CD4-positive, alpha-beta T cell treated with Interferon alpha-2 for 1 hour (primary cell): ENCODE data around the gene LRRC51.
A peak's percentile ranks its signal among the peaks of the same experiment; 100 is the strongest.
"Not testable (repeated sequence)": the region's sequence is repeated elsewhere in the genome, so short reads cannot be mapped to it uniquely, and the experiment has no call there.

ENCODE experiments used
- DNase-seq, 2 donors: peaks; one replicate each; pipeline ENCODE4 v3.0.0-alpha.2; 2020 to 2022

LRRC51 gene

GRCh38 chr11:72111300-72112142, 30.9 kb downstream of the LRRC51 start:
- no peak for DNase-seq

GRCh38 chr11:72112143-72112977, 31.7 kb downstream of the LRRC51 start, which contains the start of gene ANAPC15:
Gene ANAPC15, minus strand, starts transcription at chr11:72112695. Its CDS starts 1,419 bp downstream, at chr11:72111276.
- DNase-seq: peak; percentile 99

- DNase-seq: no peak
These were observed 32.5 kb downstream of the LRRC51 start for GRCh38 chr11:72112978-72113808.

GRCh38 chr11:72114570-72114969, 33.9 kb downstream of the LRRC51 start:
- no peak for DNase-seq

GRCh38 chr11:72116019-72116755, 35.5 kb downstream of the LRRC51 start:
- no peak for DNase-seq

GRCh38 chr11:72119198-72119597, 38.5 kb downstream of the LRRC51 start:
- no peak for DNase-seq

- no peak for DNase-seq
These were observed 40.3 kb downstream of the LRRC51 start for GRCh38 chr11:72120930-72121329.

GRCh38 chr11:72122607-72123006, 42.0 kb downstream of the LRRC51 start:
- DNase-seq: no peak

- no peak for DNase-seq
These were observed 42.5 kb downstream of the LRRC51 start for GRCh38 chr11:72123117-72123653.

GRCh38 chr11:72124046-72124445, 43.4 kb downstream of the LRRC51 start:
- DNase-seq: no peak

GRCh38 chr11:72125956-72126355, 45.3 kb downstream of the LRRC51 start:
- no peak for DNase-seq

- no peak for DNase-seq
These were observed 47.3 kb downstream of the LRRC51 start for GRCh38 chr11:72127923-72128322.

- DNase-seq: no peak
These were observed 48.7 kb downstream of the LRRC51 start for GRCh38 chr11:72129381-72129780.

GRCh38 chr11:72132646-72133045, 52.0 kb downstream of the LRRC51 start:
- DNase-seq: no peak

- DNase-seq: not testable (repeated sequence)
These were observed 54.8 kb downstream of the LRRC51 start, which contains the start of gene FOLR3 for GRCh38 chr11:72135473-72135872. Gene FOLR3, plus strand, starts transcription at chr11:72135725. Its CDS starts 228 bp downstream, at chr11:72135953.

GRCh38 chr11:72135891-72136683, 55.4 kb downstream of the LRRC51 start:
- DNase-seq: no peak

GRCh38 chr11:72136684-72137262, 56.1 kb downstream of the LRRC51 start:
- no peak for DNase-seq

GRCh38 chr11:72138821-72139390, 58.3 kb downstream of the LRRC51 start:
- no peak for DNase-seq

GRCh38 chr11:72139500-72139899, 58.9 kb downstream of the LRRC51 start:
- no peak for DNase-seq

GRCh38 chr11:72140661-72141060, 60.0 kb downstream of the LRRC51 start:
- DNase-seq: no peak
